B cell (primary cell): Measurements from ENCODE around the gene FERD3L. TPM values are rescaled to one million over a fixed set of nuclear protein-coding genes. Genes with fewer than 3 reads are reported as not detected.

ENCODE experiments used
- ATAC-seq: fragments of 200-7000 bp; cut with Tn5 transposase; one replicate; pipeline ENCODE4 v1.10.0; 2021; ENCODE audit warnings: low read depth, mild to moderate bottlenecking, moderate number of reproducible peaks, moderate library complexity
- CTCF ChIA-PET: fragments of 350-600 bp; sonication (Branson Sonifier 250); formaldehyde crosslinking; loops from one replicate; lab custom pipeline; 2021; ENCODE audit warnings: antibody characterized with exemption, inconsistent platforms; lab: Charles Lee
- POLR2A ChIA-PET: fragments of 350-600 bp; sonication (Branson Sonifier 250); formaldehyde crosslinking; loops from one replicate; lab custom pipeline; 2021; ENCODE audit warnings: antibody characterized with exemption; lab: Charles Lee
- DNase-seq: peaks from one replicate; pipeline ENCODE4 v3.0.0; 2013
- H2AFZ ChIP-seq: 2 replicates; pipeline ENCODE4 v1.6.1; 2012; ENCODE audit warnings: mild to moderate bottlenecking, low read depth, low read length; ENCODE audit not compliant: insufficient read depth, poor library complexity, severe bottlenecking
- H3K27ac ChIP-seq, 2 donors: 1 replicate in 1 of 2; 2 replicates in 1 of 2; pipeline ENCODE4 v1.5.1; 2012 to 2013; ENCODE audit warnings: low read length in 2 of 2, mild to moderate bottlenecking in 2 of 2, moderate library complexity in 1 of 2
- H3K27me3 ChIP-seq, 4 experiments: fragments of 200-600 bp in 1 of 4; sonication (generic) in 1 of 4; replicated peaks in 1 of 4; 1 replicate in 2 of 4; 2 replicates in 2 of 4; pipeline versions ENCODE4 v1.6.1 to v1.7.0; 2013 to 2016; ENCODE audit warnings: low read length in 3 of 4, mild to moderate bottlenecking in 2 of 4, mixed read lengths in 1 of 4, moderate library complexity in 1 of 4; ENCODE audit not compliant: insufficient read depth in 4 of 4, control insufficient read depth in 3 of 4; ENCODE audit errors: control extremely low read depth in 1 of 4
- H3K36me3 ChIP-seq, 2 experiments: replicated peaks in 1 of 2; 1 replicate in 1 of 2; 2 replicates in 1 of 2; pipeline versions ENCODE4 v1.6.1 to v1.7.1; 2013; ENCODE audit warnings: low read length in 1 of 2; ENCODE audit not compliant: insufficient read depth in 2 of 2, control insufficient read depth in 1 of 2; ENCODE audit errors: control extremely low read depth in 1 of 2, extremely low read depth in 1 of 2
- H3K4me1 ChIP-seq, 2 donors: fragments of 200-600 bp in 1 of 2; sonication (generic) in 1 of 2; 1 replicate in 1 of 2; 2 replicates in 1 of 2; pipeline versions ENCODE4 v1.5.1 to v1.6.1; 2013 to 2017; ENCODE audit warnings: low read length in 2 of 2; ENCODE audit not compliant: control insufficient read depth in 2 of 2, insufficient read depth in 2 of 2
- H3K4me2 ChIP-seq: replicated peaks from 2 replicates; pipeline ENCODE3; 2012; ENCODE audit warnings: mild to moderate bottlenecking, low read depth, low read length; ENCODE audit not compliant: poor library complexity, severe bottlenecking
- H3K4me3 ChIP-seq, 5 experiments: fragments of 200-600 bp in 1 of 5; sonication (generic) in 1 of 5; 1 replicate in 3 of 5; 2 replicates in 2 of 5; pipeline versions ENCODE4 v1.5.1 to v1.7.0; 2011 to 2016; ENCODE audit warnings: low read length in 4 of 5, mild to moderate bottlenecking in 4 of 5, low read depth in 2 of 5, control low read depth in 1 of 5, moderate library complexity in 1 of 5; ENCODE audit not compliant: insufficient read depth in 1 of 5; ENCODE audit errors: control extremely low read depth in 1 of 5, extremely low read depth in 1 of 5
- H3K79me2 ChIP-seq: fragments of 200-600 bp; sonication (generic); one replicate; pipeline ENCODE4 v1.6.0; 2016; ENCODE audit warnings: low read length; ENCODE audit not compliant: control insufficient read depth, insufficient read depth
- H3K9ac ChIP-seq: fragments of 200-600 bp; sonication (generic); 2 replicates; pipeline ENCODE4 v1.6.1; 2017; ENCODE audit warnings: mild to moderate bottlenecking, low read length, moderate library complexity
- H3K9me3 ChIP-seq, 3 donors: one replicate each; pipeline versions ENCODE4 v1.6.1 to v1.7.1; 2013; ENCODE audit warnings: low read length in 2 of 3; ENCODE audit not compliant: control insufficient read depth in 2 of 3, insufficient read depth in 1 of 3; ENCODE audit errors: control extremely low read depth in 1 of 3
- H4K20me1 ChIP-seq: 2 replicates; pipeline ENCODE4 v1.6.0; 2012; ENCODE audit warnings: mild to moderate bottlenecking, low read length; ENCODE audit not compliant: insufficient read depth, control insufficient read depth, poor library complexity, severe bottlenecking
- H3K27ac Mint-ChIP-seq: one replicate; pipeline ENCODE4 v1.8.0; 2021; ENCODE audit warnings: mixed read lengths
- H3K27me3 Mint-ChIP-seq: one replicate; pipeline ENCODE4 v1.8.0; 2021; ENCODE audit warnings: mixed read lengths
- H3K4me1 Mint-ChIP-seq: one replicate; pipeline ENCODE4 v1.8.0; 2021; ENCODE audit warnings: mixed read lengths
- H3K4me3 Mint-ChIP-seq: one replicate; pipeline ENCODE4 v1.8.0; 2021; ENCODE audit warnings: mixed read lengths
- H3K9me3 Mint-ChIP-seq: one replicate; pipeline ENCODE4 v1.8.0; 2022; ENCODE audit warnings: mixed read lengths; ENCODE audit not compliant: insufficient read depth
- EZH2 ChIP-seq: IDR thresholded peaks from 2 replicates; pipeline ENCODE4 v1.6.1; 2012; ENCODE audit warnings: borderline replicate concordance, low read depth, mild to moderate bottlenecking, moderate library complexity, low read length; ENCODE audit not compliant: insufficient read depth, poor library complexity, severe bottlenecking
- WGBS: methylation state at CpG from one replicate; pipeline ENCODE4 v1.1.5; 2013; ENCODE audit warnings: missing lambda C conversion rate; ENCODE audit not compliant: insufficient coverage; 5-methylcytosine and 5-hydroxymethylcytosine counted together
- intact Hi-C: fragments of 100-400 bp; cut with micrococcal nuclease; formaldehyde crosslinking; loops from one replicate; pipeline ENCODE4 v1.10.0; 2022
- polyA plus RNA-seq: library from polyadenylated mRNA; depleted of rRNA; stranded (reverse); fragments of >200 nt; gene quantifications from 2 replicates; pipeline ENCODE4 v1.2.3, GENCODE V29; 2012
- total RNA-seq, 2 donors: library from RNA; stranded (reverse); fragments of 120-200 nt in 1 of 2; gene quantifications; 1 replicate in 1 of 2; 2 replicates in 1 of 2; pipeline versions ENCODE4 v1.2.3 to v1.2.4, GENCODE V29; 2013 to 2022
- TF ChIP-seq, protein P1 (sequence below): fragments of 200-600 bp; IDR thresholded peaks from one replicate; pipeline ENCODE4 v1.8.0; 2022; ENCODE audit warnings: antibody characterized with exemption, mild to moderate bottlenecking

The FERD3L gene
- total and polyA plus RNA-seq, 2 donors (not counting 1 experiment from before 2014, with no cell fraction given) = not detected

DNA sequence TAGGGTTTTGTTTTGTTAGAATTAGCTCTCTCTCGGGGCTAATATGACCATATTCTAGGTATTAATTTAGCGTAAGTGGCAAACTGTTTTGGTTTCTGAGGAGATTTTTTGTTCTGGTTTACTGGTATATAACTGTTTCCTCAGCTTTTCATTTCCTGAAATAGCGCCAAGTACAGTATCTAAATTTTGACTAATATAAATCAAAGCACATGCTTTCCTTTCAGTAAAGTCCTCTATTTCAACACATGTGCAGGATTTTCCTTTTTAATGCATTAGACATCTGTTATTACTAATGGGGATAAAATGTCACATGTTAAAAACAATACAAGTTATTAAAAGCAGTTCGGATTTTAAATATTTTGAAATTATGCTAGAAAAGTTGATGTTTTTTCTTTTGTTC is 11.3 kb downstream of the FERD3L start:
- peaks cover 0 to 2% (median 0%) of the 10 kb centered on the region in 4 experiments for H3K27me3 ChIP-seq
- no CpG with 5 or more reads among the region's 4 CpGs for WGBS
- POLR2A ChIA-PET = no interaction called here
- TF ChIP-seq, protein P1, sequence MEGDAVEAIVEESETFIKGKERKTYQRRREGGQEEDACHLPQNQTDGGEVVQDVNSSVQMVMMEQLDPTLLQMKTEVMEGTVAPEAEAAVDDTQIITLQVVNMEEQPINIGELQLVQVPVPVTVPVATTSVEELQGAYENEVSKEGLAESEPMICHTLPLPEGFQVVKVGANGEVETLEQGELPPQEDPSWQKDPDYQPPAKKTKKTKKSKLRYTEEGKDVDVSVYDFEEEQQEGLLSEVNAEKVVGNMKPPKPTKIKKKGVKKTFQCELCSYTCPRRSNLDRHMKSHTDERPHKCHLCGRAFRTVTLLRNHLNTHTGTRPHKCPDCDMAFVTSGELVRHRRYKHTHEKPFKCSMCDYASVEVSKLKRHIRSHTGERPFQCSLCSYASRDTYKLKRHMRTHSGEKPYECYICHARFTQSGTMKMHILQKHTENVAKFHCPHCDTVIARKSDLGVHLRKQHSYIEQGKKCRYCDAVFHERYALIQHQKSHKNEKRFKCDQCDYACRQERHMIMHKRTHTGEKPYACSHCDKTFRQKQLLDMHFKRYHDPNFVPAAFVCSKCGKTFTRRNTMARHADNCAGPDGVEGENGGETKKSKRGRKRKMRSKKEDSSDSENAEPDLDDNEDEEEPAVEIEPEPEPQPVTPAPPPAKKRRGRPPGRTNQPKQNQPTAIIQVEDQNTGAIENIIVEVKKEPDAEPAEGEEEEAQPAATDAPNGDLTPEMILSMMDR = no peak
- TF ChIP-seq EZH2 = no peak
- Mint-ChIP-seq H3K4me3 (no peak overlapping the region), H3K27ac (no peak overlapping the region), H3K9me3 (no peaks in the 10 kb centered on the region), H3K27me3 (peaks cover 20% of the 10 kb centered on the region), H3K4me1 (no peaks in the 10 kb centered on the region)
- intact Hi-C loops = no loop called here
- no peaks in the 10 kb centered on the region for H3K79me2 ChIP-seq
- no peaks in the 10 kb centered on the region for H4K20me1 ChIP-seq
- DNase-seq (no peak), ATAC-seq (no peak)
- no peak overlapping the region for H3K4me3 ChIP-seq
- CTCF ChIA-PET = no interaction called here
- H3K4me1 ChIP-seq = no peaks in the 10 kb centered on the region
- H3K9ac ChIP-seq = no peak overlapping the region
- no peak overlapping the region for H3K4me2 ChIP-seq
- H3K36me3 ChIP-seq = no peaks in the 10 kb centered on the region
- H2AFZ ChIP-seq = no peak overlapping the region
- H3K27ac ChIP-seq = no peak overlapping the region
- no peaks in the 10 kb centered on the region for H3K9me3 ChIP-seq

DNA sequence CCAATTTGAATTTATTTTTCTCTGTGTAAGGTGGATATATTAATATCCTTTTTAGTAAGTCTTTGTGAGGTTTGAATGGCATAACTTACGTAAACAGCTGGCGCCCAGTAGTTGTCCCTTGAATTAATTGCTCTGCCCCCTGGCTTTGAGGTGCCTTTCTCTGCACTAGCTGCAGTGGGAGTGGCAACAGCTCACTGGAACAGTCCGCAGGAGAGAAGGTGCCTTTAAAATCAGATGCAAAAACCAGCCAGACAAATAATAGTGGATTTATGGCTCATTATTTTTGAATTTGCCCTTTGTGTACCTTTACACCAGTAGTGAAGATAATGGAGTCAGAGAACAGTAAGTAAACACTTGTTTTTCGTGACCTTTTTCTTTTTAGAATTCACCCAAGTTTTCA is 11.8 kb downstream of the FERD3L start:
- H3K4me1 ChIP-seq = no peaks in the 10 kb centered on the region
- no peak overlapping the region for H3K27ac ChIP-seq
- POLR2A ChIA-PET = no interaction called here
- no peak overlapping the region for H3K4me2 ChIP-seq
- no peaks in the 10 kb centered on the region for H4K20me1 ChIP-seq
- peaks cover 0 to 2% (median 0%) of the 10 kb centered on the region in 4 experiments for H3K27me3 ChIP-seq
- no peaks in the 10 kb centered on the region for H3K36me3 ChIP-seq
- WGBS = 80% methylated on average over 1 of the region's 4 CpGs
- H3K9me3 ChIP-seq = no peaks in the 10 kb centered on the region
- H3K27me3 Mint-ChIP-seq = peaks cover 18% of the 10 kb centered on the region
- H3K9ac ChIP-seq = no peak overlapping the region
- no peak overlapping the region for H2AFZ ChIP-seq
- CTCF ChIA-PET = no interaction called here
- no peak for TF ChIP-seq EZH2
- TF ChIP-seq, protein P1 = no peak
- DNase-seq (no peak), ATAC-seq (no peak)
- H3K4me1 Mint-ChIP-seq = no peaks in the 10 kb centered on the region
- H3K4me3 ChIP-seq = no peak overlapping the region
- no peak overlapping the region for H3K4me3 Mint-ChIP-seq
- intact Hi-C loops = no loop called here
- H3K27ac Mint-ChIP-seq = no peak overlapping the region
- H3K79me2 ChIP-seq = no peaks in the 10 kb centered on the region
- no peaks in the 10 kb centered on the region for H3K9me3 Mint-ChIP-seq
